Mesenchymal stem cell (in vitro differentiated cells and primary cell): ENCODE measurements around the gene MAPK1.

Experiments used
- DNase-seq: peaks from one replicate; pipeline ENCODE4 v3.0.0-alpha.2; 2013
- H2AFZ ChIP-seq: one replicate; pipeline ENCODE4 v1.6.1; 2013; ENCODE audit warnings: low read depth, mild to moderate bottlenecking, control low read depth, inconsistent platforms, low read length, moderate library complexity
- H2AK5ac ChIP-seq: 2 replicates; pipeline ENCODE4 v1.6.1; 2013; ENCODE audit warnings: low read length, moderate library complexity, mild to moderate bottlenecking, inconsistent platforms; ENCODE audit not compliant: severe bottlenecking
- H2BK120ac ChIP-seq: one replicate; pipeline ENCODE4 v1.6.1; 2013; ENCODE audit warnings: low read depth, mild to moderate bottlenecking, inconsistent platforms, low read length, moderate library complexity
- H2BK12ac ChIP-seq, 2 experiments: one replicate each; pipeline ENCODE4 v1.6.1; 2013; ENCODE audit warnings: inconsistent platforms in 2 of 2, low read length in 2 of 2, mild to moderate bottlenecking in 2 of 2, moderate library complexity in 2 of 2, control low read depth in 1 of 2
- H2BK15ac ChIP-seq: one replicate; pipeline ENCODE4 v1.6.1; 2013; ENCODE audit warnings: mild to moderate bottlenecking, low read depth, inconsistent platforms; ENCODE audit not compliant: poor library complexity, severe bottlenecking
- H2BK5ac ChIP-seq: 2 replicates; pipeline ENCODE4 v1.6.1; 2013; ENCODE audit warnings: low read depth, mild to moderate bottlenecking, low read length, control low read depth, inconsistent platforms; ENCODE audit not compliant: poor library complexity, severe bottlenecking
- H3K14ac ChIP-seq, 2 experiments: one replicate each; pipeline ENCODE4 v1.6.1; 2013; ENCODE audit warnings: inconsistent platforms in 2 of 2, low read length in 2 of 2, control low read depth in 1 of 2, mild to moderate bottlenecking in 1 of 2, moderate library complexity in 1 of 2
- H3K18ac ChIP-seq, 2 experiments: one replicate each; pipeline ENCODE4 v1.6.1; 2013; ENCODE audit warnings: inconsistent platforms in 2 of 2, low read length in 2 of 2, control low read depth in 1 of 2, low read depth in 1 of 2, mild to moderate bottlenecking in 1 of 2
- H3K23ac ChIP-seq, 2 experiments: one replicate each; pipeline ENCODE4 v1.6.1; 2013; ENCODE audit warnings: inconsistent platforms in 2 of 2, low read length in 2 of 2, mild to moderate bottlenecking in 2 of 2, moderate library complexity in 2 of 2, control low read depth in 1 of 2
- H3K27ac ChIP-seq: 2 replicates; pipeline ENCODE4 v1.5.1; 2013; ENCODE audit warnings: mild to moderate bottlenecking, moderate library complexity, low read length, control low read depth, inconsistent platforms; ENCODE audit not compliant: poor library complexity, severe bottlenecking
- H3K27me3 ChIP-seq, 2 experiments: 2 replicates each; pipeline versions ENCODE4 v1.6.1 to v1.7.0; 2013; ENCODE audit warnings: low read length in 2 of 2, mild to moderate bottlenecking in 2 of 2, moderate library complexity in 2 of 2, control low read depth in 1 of 2, inconsistent platforms in 1 of 2; ENCODE audit not compliant: control insufficient read depth in 1 of 2, insufficient read depth in 1 of 2
- H3K36me3 ChIP-seq, 2 experiments: 2 replicates each; pipeline versions ENCODE4 v1.6.1 to v1.7.0; 2013; ENCODE audit warnings: low read length in 2 of 2, control low read depth in 1 of 2, inconsistent platforms in 1 of 2, low read depth in 1 of 2, mild to moderate bottlenecking in 1 of 2; ENCODE audit not compliant: insufficient read depth in 2 of 2, control insufficient read depth in 1 of 2
- H3K4ac ChIP-seq, 2 experiments: one replicate each; pipeline ENCODE4 v1.6.1; 2013; ENCODE audit warnings: inconsistent platforms in 2 of 2, low read length in 2 of 2, mild to moderate bottlenecking in 2 of 2, moderate library complexity in 2 of 2, control low read depth in 1 of 2, low read depth in 1 of 2
- H3K4me1 ChIP-seq: 2 replicates; pipeline ENCODE4 v1.6.1; 2013; ENCODE audit warnings: low read depth, low read length, control low read depth; ENCODE audit not compliant: control insufficient read depth, insufficient read depth
- H3K4me2 ChIP-seq: 2 replicates; pipeline ENCODE4 v1.6.1; 2013; ENCODE audit warnings: low read length, mild to moderate bottlenecking, inconsistent platforms; ENCODE audit not compliant: poor library complexity, severe bottlenecking
- H3K4me3 ChIP-seq, 2 experiments: 2 replicates each; pipeline versions ENCODE4 v1.5.1 to v1.7.0; 2013; ENCODE audit warnings: low read length in 2 of 2, mild to moderate bottlenecking in 2 of 2, control low read depth in 1 of 2, low read depth in 1 of 2; ENCODE audit not compliant: insufficient read depth in 1 of 2
- H3K79me1 ChIP-seq: replicated peaks from 2 replicates; pipeline ENCODE4 v1.6.1; 2013; ENCODE audit warnings: mild to moderate bottlenecking, control low read depth, low read length, inconsistent platforms; ENCODE audit not compliant: poor library complexity, severe bottlenecking
- H3K9ac ChIP-seq: 2 replicates; pipeline ENCODE4 v1.7.0; 2013; ENCODE audit warnings: mild to moderate bottlenecking, low read length, moderate library complexity
- H3K9me3 ChIP-seq: 2 replicates; pipeline ENCODE4 v1.7.0; 2013; ENCODE audit warnings: mild to moderate bottlenecking, low read length; ENCODE audit not compliant: control insufficient read depth
- H4K8ac ChIP-seq: one replicate; pipeline ENCODE4 v1.6.1; 2013; ENCODE audit warnings: inconsistent platforms, mild to moderate bottlenecking, low read length, moderate library complexity
- H4K91ac ChIP-seq: one replicate; pipeline ENCODE4 v1.6.1; 2013; ENCODE audit warnings: mild to moderate bottlenecking, low read length, inconsistent platforms
- WGBS: methylation state at CpG from one replicate; pipeline ENCODE4 v1.1.7; 2013; ENCODE audit warnings: mixed read lengths; 5-methylcytosine and 5-hydroxymethylcytosine counted together

The MAPK1 gene

GRCh38 chr22:21758091-21758864 is 109.2 kb downstream of the MAPK1 start:
- Histone ChIP-seq H3K4ac (no peak overlapping the region), H3K18ac (no peak overlapping the region), H2BK15ac (no peak overlapping the region), H3K23ac (no peak overlapping the region), H2BK5ac (no peak overlapping the region), H3K4me1 (peaks cover 10% of the 10 kb centered on the region), H2AFZ (no peak overlapping the region), H2BK12ac (no peak overlapping the region), H3K27me3 (no peaks in the 10 kb centered on the region), H3K36me3 (peaks cover 37 to 48% of the 10 kb centered on the region in 2 experiments), H3K79me1 (peaks cover 7% of the 10 kb centered on the region), H3K4me3 (no peak overlapping the region), H2AK5ac (no peak overlapping the region), H3K4me2 (no peak overlapping the region), H2BK120ac (no peak overlapping the region), H3K14ac (no peak overlapping the region), H3K9ac (no peak overlapping the region), H4K8ac (no peak overlapping the region), H3K27ac (no peak overlapping the region), H3K9me3 (no peaks in the 10 kb centered on the region), H4K91ac (no peak overlapping the region)
- DNase-seq: no peak
- 98% methylated on average over 21 of the region's 21 CpGs for WGBS

GRCh38 chr22:21755851-21756284 is 111.6 kb downstream of the MAPK1 start:
- Histone ChIP-seq H3K4me2 (no peak overlapping the region), H2AK5ac (no peak overlapping the region), H3K79me1 (peaks cover 7% of the 10 kb centered on the region), H4K91ac (no peak overlapping the region), H2BK12ac (no peak overlapping the region), H4K8ac (no peak overlapping the region), H3K23ac (no peak overlapping the region), H3K18ac (no peak overlapping the region), H3K9ac (peak overlapping the region; percentile 54), H3K9me3 (no peaks in the 10 kb centered on the region), H2AFZ (no peak overlapping the region), H2BK120ac (no peak overlapping the region), H3K4me1 (peaks cover 6% of the 10 kb centered on the region), H3K27ac (no peak overlapping the region), H2BK15ac (no peak overlapping the region), H3K14ac (no peak overlapping the region), H2BK5ac (no peak overlapping the region), H3K4me3 (peak overlapping the region in 1 of 2 experiments; percentile 59), H3K4ac (no peak overlapping the region), H3K27me3 (no peaks in the 10 kb centered on the region), H3K36me3 (peaks cover 24 to 27% of the 10 kb centered on the region in 2 experiments)
- WGBS: 42% methylated on average over 5 of the region's 5 CpGs
- DNase-seq: peak; percentile 51

- Histone ChIP-seq H3K4me3 (peak overlapping the region in 1 of 2 experiments; percentile 59), H3K14ac (peak overlapping the region in 1 of 2 experiments; percentile 6), H3K27ac (no peak overlapping the region), H4K91ac (no peak overlapping the region), H2AK5ac (no peak overlapping the region), H3K4me2 (no peak overlapping the region), H2BK120ac (no peak overlapping the region), H2BK15ac (no peak overlapping the region), H3K27me3 (no peaks in the 10 kb centered on the region), H3K9ac (peak overlapping the region; percentile 54), H3K9me3 (no peaks in the 10 kb centered on the region), H3K4ac (no peak overlapping the region), H2BK12ac (no peak overlapping the region), H3K18ac (no peak overlapping the region), H3K4me1 (peaks cover 6% of the 10 kb centered on the region), H2BK5ac (no peak overlapping the region), H4K8ac (peak overlapping the region; percentile 20), H2AFZ (no peak overlapping the region), H3K23ac (no peak overlapping the region), H3K79me1 (peaks cover 6% of the 10 kb centered on the region), H3K36me3 (peaks cover 13 to 27% of the 10 kb centered on the region in 2 experiments)
- no peak for DNase-seq
- WGBS: 86% methylated on average over 7 of the region's 7 CpGs
Measured at GRCh38 chr22:21754523-21754922, 112.9 kb downstream of the MAPK1 start.

DNA sequence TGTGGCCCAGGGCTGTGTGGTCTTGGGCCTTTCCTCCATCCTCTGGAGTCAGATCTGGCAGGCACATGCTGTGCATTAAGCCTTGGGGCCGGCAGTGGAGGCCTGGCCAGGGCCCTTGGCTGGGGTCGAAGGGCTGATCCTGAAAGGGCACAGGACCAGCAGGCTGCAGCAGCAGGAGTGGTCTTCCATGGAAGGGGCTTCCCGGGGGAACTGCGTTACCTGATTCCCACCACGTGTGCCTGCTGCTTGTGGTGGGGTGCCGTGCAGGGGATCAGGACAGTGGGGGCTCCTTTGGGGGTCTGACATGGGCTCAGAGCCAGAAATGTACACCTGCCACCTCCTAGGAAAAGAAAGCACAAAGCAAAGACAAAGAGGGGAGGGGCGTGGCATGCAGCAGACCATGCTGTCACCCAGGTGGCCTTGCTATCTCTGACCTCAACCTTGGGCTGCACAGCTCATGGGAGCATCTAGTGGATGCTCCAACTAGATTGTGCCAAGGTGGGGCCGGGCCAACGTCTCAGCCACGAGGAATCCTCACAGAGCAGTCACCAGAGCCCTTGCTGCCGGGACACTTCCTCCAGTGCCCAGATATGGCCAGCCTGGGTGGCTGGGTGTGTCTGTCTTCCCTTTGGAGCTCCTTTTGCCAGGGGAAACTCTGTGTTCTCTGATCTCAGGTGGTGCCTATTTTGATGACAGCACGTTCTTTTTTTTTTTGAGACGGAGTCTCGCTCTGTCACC is 113.9 kb downstream of the MAPK1 start:
- 92% methylated on average over 14 of the region's 14 CpGs for WGBS
- H3K14ac ChIP-seq: no peak overlapping the region
- no peak overlapping the region for H2AK5ac ChIP-seq
- no peak overlapping the region for H4K8ac ChIP-seq
- no peak overlapping the region for H3K27ac ChIP-seq
- no peaks in the 10 kb centered on the region for H3K27me3 ChIP-seq
- no peak overlapping the region for H3K4ac ChIP-seq
- no peak overlapping the region for H3K4me3 ChIP-seq
- no peak overlapping the region for H2AFZ ChIP-seq
- peaks cover 5 to 21% of the 10 kb centered on the region in 2 experiments for H3K36me3 ChIP-seq
- H2BK5ac ChIP-seq: no peak overlapping the region
- no peak overlapping the region for H2BK12ac ChIP-seq
- no peak overlapping the region for H4K91ac ChIP-seq
- H3K9me3 ChIP-seq: no peaks in the 10 kb centered on the region
- H2BK15ac ChIP-seq: no peak overlapping the region
- H3K9ac ChIP-seq: no peak overlapping the region
- peaks cover 6% of the 10 kb centered on the region for H3K4me1 ChIP-seq
- DNase-seq: no peak
- no peak overlapping the region for H3K23ac ChIP-seq
- H2BK120ac ChIP-seq: no peak overlapping the region
- H3K4me2 ChIP-seq: no peak overlapping the region
- H3K79me1 ChIP-seq: peaks cover 3% of the 10 kb centered on the region
- H3K18ac ChIP-seq: no peak overlapping the region
